Fibroblast of skin of right biceps (primary cell): Measurements from ENCODE around the gene GRIA1.

ENCODE experiments used
- DNase-seq: peaks from one replicate; pipeline ENCODE4 v3.0.0-alpha.2; 2013

The GRIA1 gene

DNA sequence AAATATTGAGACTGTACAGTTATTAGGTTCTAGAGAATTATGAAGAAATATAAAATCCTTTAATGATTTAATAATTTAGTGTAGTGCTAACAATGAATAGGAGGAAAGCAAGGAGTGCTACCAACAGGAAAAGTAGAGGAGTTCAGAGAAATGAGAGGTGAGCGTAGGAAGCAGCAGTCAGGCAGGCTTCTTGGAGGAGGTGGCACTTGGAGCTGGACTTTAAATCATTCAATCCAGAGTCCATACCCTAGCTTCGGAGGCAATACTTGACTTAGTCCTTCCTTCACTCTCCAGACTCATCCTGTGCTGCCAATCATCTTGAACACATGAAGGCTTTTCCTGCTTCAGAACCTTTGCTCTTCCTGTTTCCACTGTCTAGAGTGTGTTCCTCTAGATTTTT, 254.3 kb downstream of the GRIA1 start:
- no peak for DNase-seq

DNA sequence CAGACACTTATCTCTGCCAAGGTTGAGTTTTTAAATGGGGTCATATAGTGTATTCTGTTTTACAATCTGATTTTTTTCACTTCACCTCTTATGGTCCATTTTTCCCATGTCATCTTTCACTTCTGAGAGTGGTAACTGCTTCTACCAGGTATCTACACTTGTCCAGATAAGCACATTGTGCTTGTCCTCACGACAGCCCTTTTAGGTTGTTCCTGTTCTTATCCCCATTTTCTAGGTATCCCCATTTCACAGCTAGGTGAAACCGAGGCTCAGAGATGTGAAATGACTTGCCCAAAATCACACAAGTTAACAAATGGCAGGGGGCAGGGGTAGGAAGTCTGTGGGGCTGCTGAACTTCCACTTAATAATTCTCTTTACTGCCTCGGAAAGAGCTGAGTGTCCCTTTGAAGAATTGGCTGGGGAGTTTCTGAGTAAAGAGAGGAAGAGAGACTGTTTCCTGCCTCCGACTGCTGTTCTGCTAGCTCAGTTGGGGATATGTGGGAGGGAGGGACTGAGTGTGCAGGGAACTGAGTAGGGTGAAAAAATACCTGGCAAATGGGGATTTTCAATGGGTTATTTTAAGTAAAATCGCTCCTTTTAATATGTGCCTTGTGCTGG, 255.4 kb downstream of the GRIA1 start:
- DNase-seq: peak; percentile 44

DNA sequence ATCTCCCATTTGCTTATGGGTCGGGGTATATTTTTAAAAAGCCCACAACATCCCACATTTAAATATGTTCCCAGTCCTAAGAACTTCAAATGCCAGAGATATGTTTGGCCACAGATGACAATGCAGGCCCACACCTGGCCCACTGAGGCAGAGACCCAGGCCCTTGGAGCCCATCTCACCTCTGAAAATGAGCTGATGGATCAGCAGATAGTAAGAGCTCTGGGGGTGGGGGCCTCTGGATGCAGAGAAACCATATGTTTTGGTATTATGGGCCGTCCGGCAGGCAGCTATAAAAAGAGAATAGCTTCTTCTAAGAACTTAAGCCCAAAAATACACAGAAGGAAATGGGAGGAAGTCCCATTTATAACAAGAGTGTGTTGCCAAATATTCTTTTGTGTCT, 256.0 kb downstream of the GRIA1 start:
- no peak for DNase-seq

DNA sequence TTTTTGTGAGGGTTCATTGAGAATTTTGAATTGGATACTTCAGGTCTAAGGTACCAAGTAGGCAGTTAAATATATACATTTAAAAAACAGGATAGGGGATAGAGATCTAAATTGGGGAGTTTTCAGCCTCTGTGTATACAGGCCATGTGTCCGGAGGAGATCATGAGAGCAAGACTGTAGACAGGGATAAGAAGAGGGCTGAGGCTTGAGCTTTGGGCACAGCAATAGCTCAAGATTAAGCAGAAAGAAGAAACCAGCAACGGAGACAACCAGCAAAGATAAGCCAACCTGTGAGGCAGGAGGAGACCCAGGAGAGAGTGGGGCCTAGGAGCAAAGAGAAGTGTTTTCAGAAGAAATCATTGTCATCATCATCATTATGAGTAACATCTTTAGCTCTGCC, 258.4 kb downstream of the GRIA1 start:
- peak; percentile 3 for DNase-seq

DNA sequence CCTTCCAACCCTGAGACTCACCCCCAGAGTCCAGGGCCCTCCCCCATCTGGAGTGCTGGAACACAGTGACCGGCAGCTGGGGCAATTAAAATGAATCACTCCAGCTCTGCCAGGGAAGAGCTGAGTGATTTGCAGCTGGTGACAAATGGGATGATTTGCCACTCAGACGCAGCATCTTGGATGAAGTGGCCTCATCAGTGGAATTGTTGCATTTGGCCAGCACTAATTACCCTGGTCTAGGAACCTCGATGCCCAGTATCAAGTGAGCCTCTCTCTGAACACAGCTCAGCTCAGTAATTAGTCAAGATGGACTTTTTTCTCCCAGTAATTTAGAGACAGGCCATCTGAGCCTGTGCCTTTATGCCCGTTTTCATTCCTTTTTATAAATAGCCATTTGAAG, 259.5 kb downstream of the GRIA1 start:
- DNase-seq: peak; percentile 41

DNA sequence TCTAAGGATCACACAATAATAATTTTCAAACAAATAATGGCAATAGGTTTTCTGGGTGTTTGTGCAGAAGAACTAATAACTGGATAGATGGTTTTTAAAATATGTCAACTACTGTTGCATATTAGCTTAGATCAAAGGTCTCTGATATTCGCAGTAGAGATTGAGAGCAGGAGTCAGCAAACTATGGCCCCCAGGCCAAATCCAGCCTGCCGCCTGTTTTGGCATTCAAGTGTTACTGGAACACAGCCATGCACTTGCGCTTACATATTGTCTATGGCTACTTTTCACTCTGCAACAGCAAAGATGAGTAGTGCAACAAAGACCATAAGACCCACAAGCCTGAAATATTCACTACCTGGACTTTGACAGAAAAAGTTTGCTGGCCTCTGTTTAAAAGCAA, 260.8 kb downstream of the GRIA1 start:
- DNase-seq: no peak

DNA sequence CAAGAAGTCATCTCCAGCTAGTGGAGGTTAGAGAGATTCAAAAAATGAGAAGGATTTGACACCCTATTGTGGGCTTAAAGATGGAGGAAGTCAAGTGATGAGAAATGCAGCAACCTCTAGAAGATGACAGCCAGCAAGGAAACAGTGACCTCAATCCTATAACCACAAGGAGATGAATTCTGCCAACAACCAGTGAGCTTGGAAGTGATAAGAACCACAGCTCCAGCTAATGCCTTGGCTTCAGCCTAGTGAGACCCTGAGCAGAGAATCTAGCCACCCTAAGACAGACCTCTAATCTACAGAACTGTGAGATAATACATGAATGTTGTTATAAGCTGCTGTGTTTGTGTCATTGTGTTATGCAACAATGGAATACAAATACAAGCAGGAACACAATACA, 262.4 kb downstream of the GRIA1 start:
- peak; percentile 78 for DNase-seq

DNA sequence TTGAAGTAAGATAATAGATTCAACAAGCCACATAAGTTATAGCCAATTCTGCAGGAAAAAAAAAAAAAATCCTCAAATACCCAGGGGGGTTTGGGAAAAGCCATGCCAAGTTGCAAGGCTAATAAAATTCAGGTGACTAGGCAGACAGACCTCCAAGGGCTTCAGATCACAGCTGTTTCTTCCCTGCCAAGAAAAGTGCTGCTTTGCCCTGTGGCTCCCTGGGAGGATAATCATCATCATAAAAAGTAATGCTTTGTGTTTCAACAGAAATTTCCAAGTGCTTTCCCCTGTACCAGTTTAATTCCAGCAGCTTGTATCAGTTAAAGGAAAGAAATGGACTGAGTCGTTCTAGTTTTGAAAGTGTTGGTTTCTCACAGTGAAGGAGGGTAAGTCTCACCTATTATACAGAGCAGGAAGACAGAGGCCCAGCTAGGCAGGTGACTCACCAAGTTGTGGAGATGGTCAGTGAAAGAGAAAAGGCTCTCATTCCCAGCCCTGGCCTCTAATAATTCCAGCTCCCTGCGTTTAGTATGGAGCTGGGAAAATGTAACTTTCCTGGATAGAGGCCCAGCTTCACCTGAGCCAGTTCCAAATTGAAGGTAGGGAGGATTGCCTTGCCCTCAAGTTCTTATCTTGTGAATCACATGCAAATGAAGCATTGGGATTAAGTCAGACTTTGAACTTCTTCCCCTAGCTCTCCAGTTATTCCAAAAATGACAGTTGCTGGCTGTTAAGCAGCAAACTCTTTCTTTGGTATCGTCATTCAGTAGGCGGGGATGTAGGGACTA, 263.4 kb downstream of the GRIA1 start:
- peak; percentile 32 for DNase-seq

DNA sequence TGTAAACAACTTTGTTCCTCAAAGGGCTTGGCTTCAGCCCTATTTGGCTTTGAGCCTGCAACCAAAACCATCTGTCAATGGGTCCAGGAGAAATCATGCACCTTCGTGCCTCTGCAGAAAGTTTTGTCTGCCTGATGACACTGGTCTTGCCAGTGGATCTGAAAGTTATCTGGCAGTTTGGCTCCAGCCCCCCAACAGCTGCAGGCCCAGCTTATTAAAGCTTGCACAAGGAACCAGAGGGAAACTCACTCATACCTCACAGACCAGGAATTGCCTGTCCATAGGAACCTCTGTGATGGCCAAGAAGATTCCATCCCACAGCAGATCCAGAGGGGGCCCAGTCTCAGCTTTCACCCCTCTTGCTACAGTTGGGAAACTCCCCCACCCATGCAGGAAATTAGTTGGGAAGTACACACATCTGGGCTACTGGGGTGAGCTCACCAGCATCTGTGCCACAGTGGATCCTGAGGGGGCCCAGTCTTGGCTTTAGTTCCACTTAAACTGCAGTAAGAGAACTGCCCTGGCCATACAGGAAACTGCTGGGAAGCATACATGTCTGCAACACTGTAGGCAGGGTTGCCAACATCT, 265.5 kb downstream of the GRIA1 start:
- DNase-seq: no peak

DNA sequence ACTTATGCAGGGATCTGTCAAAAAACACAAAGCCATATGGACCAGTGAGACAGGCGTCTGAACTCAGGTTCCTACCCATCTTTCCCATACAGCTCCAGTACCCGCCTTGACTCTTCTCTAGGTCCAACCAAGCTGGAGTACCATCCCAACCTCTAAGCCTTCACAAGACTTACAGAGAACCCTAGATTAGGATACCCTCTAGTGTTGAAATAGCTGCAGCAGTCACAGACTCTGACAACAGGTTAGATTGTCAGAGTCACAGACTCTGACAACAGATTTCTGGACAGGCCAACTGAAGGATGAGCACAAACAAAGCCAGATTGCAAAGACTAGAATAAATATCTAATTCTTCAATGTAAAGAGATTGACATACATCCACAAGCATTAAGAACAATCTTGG, 266.1 kb downstream of the GRIA1 start:
- DNase-seq: peak; percentile 12

DNA sequence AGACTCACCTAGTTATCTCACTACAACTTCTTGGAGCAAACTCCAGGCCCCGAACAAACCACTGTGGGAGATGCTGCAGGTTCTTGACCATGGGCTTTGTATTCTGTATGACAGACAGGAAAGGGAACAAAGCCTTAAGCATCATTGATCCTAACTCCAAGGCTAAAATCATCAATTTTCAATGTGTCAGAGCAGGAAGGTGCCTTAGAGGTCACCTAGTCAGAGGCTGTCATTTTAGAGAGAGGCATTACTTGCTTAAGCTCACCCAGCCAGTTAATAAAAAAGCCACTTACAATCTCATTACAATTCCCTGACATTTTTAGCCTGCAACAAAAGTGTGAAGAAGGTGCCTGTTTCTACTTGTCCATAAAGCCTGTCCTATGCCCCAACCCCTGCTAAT, 275.5 kb downstream of the GRIA1 start:
- no peak for DNase-seq

DNA sequence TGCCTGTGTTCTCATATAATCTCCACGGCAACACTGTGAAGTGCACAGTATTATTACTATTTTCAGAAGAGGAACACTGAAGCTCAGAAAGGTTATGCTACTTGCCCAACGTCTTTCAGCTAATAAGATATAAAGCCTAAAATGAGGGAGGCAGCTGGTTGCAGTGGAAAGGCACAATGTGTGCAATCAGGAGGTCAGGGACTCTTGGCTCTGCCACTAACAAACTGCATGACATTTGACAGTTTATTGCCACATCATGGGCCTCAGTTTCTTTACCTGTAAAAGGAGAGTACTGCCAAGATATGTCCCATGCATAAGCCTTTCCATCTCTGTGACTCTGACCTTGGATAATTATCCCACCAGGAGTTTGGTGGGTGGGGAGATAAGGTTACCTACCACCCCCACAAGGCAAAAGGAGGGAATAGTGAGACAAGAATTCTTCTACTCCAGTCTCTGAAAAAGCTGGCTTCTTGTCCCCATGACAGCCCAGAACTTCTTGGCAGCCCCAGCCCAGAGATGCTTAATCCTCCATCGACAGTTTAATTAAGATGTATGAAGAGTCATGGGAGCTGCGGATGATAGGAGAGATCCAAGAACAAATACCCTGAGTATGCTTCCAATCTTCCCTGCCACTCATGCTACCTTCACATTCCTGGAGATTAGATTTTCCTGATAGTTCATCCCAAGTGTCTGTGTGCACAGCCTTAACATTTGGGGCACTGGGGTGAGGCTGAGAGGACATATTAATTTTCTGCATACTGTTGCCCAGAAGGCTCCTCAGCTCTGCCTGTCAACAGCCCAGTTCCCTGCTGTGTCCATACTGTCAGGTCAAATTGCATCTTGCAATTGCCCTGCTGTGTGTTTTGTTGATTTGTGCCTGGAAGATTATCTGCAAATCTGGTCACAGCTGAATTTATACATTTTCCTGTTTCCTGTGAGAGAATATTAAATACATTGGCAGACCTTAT, 277.0 kb downstream of the GRIA1 start:
- DNase-seq: no peak

DNA sequence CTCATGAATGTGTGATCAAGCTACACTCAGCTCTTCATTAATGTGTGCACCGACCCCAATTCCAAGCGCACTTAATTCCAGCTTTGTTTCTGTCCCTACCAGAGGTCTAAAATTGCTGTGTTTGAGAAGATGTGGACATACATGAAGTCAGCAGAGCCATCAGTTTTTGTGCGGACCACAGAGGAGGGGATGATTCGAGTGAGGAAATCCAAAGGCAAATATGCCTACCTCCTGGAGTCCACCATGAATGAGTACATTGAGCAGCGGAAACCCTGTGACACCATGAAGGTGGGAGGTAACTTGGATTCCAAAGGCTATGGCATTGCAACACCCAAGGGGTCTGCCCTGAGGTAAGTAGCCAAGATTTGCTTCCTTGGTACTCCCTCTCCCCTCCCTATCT, 279.6 kb downstream of the GRIA1 start:
- DNase-seq: no peak

DNA sequence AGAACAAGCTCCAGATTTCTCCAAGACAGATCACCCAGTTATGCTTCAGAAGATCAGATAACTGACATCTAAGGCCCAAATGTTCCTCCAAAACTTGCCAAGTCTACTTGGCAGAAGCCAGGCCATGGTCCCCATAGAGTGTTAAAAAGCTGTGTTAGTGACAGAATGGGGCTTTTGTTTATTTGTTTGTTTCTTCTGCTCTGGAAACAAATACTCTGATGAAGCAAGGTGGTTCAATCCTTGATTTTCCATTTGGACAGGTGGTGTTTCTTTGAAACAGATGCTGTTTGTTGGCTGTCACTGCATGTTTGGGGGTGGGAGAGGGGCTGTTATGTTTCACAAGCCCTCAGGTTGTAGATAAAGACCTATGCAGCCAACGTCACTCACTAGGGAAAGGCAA, 284.2 kb downstream of the GRIA1 start:
- no peak for DNase-seq

DNA sequence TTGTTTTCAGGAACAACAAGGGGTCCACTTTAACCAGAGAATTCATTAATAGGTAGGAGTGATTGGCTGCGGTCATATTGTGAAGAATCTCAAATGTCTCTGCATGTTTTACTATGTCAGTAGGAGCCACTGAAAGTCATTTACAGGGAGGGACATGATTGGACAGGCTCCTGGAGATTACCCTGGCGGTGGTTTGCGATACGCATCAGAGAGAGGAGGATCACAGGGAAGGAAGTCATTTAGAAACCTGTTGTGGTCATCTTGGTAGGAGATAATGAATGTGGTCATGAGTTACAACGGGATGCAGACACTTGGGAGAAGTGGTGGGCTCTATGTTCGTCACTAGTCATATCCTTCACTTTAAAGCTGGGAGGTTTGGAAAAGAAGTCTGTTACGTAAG, 285.5 kb downstream of the GRIA1 start:
- no peak for DNase-seq

DNA sequence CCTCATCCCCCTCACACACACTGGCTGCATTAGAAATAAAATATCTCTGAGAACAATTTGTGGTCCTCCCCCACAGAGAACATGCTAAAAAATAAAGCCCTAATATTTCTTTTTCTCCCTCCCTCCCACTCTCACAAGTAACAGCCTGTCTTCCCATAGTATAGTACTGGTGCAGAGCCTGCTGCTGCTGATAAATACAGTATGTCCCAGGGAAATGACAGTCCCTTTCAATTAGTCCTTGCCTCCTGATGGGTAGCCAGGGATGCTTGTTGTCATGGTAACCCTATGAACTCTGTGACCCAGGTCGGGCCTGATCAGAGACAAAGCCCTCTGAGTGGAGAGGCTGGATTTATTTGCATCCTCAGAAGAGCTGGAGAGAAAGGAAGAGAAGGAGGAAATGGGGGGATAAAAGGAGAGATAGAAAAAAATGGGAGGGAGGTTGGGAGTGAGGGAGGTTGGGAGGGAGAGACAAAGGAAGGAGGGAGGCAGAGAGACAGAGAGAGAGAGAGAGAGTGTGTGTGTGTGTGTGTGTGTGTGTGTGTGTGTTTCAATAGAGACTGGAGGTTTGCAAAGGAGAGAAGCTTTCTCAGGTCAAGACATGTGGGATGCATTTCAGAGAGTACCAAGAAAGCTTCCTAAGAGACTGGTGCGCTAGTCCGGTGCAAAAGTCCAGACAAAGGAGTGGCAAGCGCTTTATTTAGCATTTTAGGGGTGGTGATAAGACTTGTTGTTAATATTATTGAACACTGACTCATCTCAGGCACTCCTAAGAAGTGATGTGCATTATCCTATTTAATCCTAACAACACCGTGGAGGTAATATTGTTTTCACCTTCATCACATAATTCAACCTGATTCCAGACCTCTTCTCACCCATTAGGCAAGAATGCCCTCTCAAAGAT, 287.5 kb downstream of the GRIA1 start:
- DNase-seq: no peak

DNA sequence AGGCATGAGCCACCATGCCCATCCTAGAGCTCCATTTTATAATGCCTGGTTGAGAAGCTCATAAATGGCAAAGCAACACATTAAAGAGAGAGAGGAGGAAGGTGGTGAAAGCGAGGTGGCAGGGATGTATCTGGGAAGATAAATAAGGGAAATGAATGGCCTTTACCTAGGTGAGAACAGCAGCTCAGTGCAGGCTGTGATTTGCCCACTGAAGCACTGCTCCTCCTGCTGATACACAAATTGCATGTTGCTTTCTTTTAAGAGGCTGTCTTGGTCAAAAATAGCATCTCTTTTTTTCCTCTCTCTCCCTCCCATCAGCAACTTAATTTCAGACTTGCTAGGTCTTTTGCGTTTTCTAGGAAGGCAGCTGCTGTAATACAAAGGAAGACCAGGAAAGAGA, 289.4 kb downstream of the GRIA1 start:
- DNase-seq: no peak

DNA sequence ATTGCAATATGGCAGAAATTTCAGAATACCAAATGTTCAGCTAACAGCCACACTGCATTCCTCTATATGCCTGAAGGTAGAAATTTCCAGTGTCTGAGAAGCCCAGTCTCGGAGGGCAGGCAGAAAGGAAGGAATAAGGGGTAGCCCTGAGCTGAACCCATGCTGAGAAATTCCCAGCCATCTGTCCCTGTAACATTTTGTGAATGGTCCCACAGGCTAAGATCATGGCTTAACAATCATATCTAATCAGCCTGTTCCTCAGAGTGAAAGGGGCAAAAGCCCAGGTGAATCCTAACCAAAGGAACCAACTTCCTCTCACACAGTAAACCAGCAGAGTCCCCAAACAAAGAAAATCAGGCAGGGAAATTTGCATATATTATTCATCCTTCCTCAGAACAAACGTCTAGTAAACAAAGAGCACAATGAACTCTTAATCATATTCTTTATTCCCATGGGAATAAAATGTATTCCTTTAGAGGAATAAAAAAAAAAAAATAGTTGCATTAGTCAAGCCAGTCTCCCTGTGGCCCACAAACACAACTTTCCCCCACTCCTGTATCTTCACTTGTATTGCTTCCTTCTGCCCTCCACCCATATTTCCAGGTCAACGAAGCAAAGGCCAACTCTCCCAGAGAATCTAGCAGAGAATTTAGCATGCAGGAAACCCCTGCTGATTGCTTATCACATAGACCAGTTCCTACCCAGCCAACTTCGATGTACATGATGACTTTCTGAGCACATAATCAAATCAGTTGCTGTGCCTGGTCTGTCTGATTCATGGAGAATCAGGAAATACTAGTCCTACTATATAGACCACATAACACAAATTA, 290.6 kb downstream of the GRIA1 start:
- DNase-seq: peak; percentile 19

DNA sequence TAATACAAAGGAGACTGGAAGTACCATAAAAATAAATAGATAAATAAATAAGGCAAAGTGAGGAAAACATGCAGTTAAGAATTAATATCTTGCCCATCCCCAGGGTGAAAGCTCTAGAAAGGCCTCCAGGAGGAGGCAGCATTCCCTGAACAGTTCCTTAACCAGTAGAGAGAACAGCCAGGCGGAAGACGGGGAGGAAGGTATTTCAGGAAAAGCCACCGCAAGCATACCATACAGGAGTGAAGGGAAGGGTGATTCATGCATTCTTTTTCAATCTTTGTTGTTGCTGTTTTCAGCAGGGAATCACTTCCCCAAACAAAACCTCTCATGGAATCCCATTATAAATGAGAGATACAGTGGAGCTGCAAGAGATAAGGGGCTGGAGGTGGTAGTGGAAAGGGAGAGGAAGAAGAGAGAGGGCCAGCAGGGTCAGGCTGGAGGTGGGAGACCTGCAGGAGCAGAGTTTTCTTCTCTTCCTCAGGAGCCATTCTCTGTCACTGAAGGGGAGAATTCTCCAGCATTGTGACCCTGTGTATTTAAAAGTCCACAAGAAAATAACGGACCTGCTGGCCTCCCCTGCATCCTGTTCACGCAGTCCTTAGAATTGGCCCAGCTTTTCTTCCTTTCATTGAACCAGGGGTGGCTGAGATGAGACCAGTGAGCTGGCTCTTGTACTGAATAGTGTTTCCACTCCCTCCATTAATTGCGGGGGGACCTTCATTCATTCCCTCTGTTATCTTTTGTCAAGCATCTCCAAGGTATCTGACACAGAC, 292.3 kb downstream of the GRIA1 start:
- DNase-seq: peak; percentile 81

DNA sequence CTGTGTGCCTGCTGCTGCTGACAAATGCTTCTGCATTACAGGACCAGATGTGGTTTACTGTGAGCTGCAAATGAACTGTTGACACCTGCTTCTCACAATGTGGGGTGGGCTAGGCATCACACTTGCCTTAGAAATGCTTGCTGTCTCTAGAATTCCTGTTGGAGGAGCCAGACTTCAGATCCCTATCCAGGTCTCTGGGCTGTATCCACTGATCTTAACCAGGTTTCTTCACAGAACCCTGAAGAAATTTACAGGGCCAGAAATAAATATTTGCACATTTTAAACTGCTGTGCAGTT, 292.8 kb downstream of the GRIA1 start:
- DNase-seq: no peak

DNA sequence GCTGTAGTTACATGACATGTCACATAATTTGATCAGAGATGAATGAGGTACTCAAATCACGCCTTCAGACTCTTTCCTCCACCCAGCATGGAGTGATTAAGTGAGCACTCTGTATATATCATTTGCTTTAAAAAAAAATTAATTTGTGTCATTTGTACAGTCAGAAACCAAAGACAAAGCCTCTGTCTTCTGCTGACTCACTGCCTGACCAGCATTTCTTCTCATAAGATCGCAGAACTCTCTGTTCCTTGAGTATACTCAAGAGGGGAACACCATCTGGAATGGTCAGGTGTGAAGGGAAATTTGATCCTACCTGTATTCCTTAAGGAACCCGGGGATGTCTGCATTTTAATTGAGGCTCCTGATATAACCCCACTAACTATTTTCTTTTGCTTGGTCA, 293.8 kb downstream of the GRIA1 start:
- peak; percentile 28 for DNase-seq
